ENCODE measurements around the gene ZNF679.
"Not testable (repeated sequence)": the region's sequence is repeated elsewhere in the genome, so short reads cannot be mapped to it uniquely, and the experiment has no call there.

DNA sequence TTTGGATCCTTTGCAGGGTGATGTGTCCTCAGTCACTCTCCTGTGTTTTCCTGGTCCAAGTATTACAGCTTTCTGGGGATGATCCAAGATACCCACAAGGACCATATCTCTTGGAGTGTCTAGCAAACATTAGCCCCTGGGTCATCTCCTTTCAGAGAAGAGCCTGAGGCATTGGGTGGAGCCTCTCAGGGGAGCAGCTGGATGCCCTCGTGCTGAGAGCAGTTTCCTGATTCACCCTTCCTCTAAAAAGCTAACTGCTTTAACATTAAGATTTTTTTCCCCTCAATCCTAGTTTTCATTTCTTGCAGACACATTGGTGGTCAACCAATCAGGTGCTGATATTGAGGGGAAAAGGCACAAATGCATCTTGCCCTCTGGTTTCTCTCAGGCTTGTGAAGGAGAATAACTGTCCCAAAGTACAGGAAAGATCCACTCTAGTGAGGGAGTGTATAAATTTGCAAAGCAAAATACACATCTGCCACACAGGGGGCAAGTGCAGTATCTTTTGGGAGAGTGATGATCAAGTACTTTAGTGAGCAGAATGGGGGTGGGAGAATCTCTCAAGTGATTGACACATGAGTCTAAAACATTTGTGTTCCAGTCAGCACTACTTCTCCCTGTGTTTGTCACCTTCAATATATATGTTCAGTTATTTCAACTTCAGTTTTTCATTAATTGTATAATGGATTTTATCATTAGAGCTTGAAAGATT, 87.9 kb downstream of the ZNF679 start:
- TF ChIP-seq EZH2 (IDR thresholded peaks at IDR 0.05; ENCODE audit: insufficient read depth, low read length); CTCF (IDR thresholded peaks at IDR 0.05; ENCODE audit: insufficient read depth, low read depth, low read length): not testable (repeated sequence)
